A549 (cell line): Measurements from ENCODE around the gene MYL12A.

Experiments used
- CEBPB ChIP-seq, 2 experiments: fragments of >200 bp in 1 of 2; sonication (Bioruptor Twin) in 1 of 2; formaldehyde crosslinking in 1 of 2; IDR thresholded peaks; 2 replicates each; pipeline ENCODE4 v1.6.1; 2012 to 2016
- EHMT2 ChIP-seq: fragments of 200-600 bp; sonication (generic); IDR thresholded peaks from 2 replicates; pipeline ENCODE4 v1.6.1; 2016; ENCODE audit warnings: antibody characterized with exemption, low read depth, mild to moderate bottlenecking, moderate library complexity
- EP300 ChIP-seq, 2 experiments: fragments of >200 bp; sonication (Bioruptor Twin); formaldehyde crosslinking; IDR thresholded peaks; 2 replicates in 1 of 2; 3 replicates in 1 of 2; pipeline ENCODE4 v1.6.1; 2016 to 2017
- ESRRA ChIP-seq: fragments of 150-350 bp; IDR thresholded peaks from 2 replicates; pipeline ENCODE4 v1.6.1; 2014; ENCODE audit warnings: mild to moderate bottlenecking, low read length, borderline replicate concordance
- HOXB13 ChIP-seq: fragments of 250-450 bp; sonication (Bioruptor Pico); IDR thresholded peaks from 2 replicates; pipeline ENCODE4 v1.5.0; 2020; ENCODE audit warnings: low read depth, mild to moderate bottlenecking, moderate library complexity
- KDM1A ChIP-seq: fragments of 200-600 bp; sonication (generic); IDR thresholded peaks from 2 replicates; pipeline ENCODE4 v1.6.1; 2016; ENCODE audit warnings: low read depth, mild to moderate bottlenecking
- KDM5A ChIP-seq: fragments of 200-600 bp; sonication (generic); IDR thresholded peaks from 2 replicates; pipeline ENCODE4 v1.6.1; 2016; ENCODE audit warnings: antibody characterized with exemption, mild to moderate bottlenecking
- POLR2A ChIP-seq: IDR thresholded peaks from 2 replicates; pipeline ENCODE4 v1.6.1; 2012; ENCODE audit warnings: mild to moderate bottlenecking, low read length
- RNF2 ChIP-seq: fragments of 200-600 bp; sonication (generic); IDR thresholded peaks from 2 replicates; pipeline ENCODE4 v1.6.1; 2016; ENCODE audit warnings: low read depth, mild to moderate bottlenecking, antibody characterized with exemption, moderate library complexity, borderline replicate concordance
- TF ChIP-seq, protein P1 (sequence below): fragments of >200 bp; sonication (Bioruptor Twin); formaldehyde crosslinking; IDR thresholded peaks from 3 replicates; pipeline ENCODE4 v1.5.1; 2016
- TF ChIP-seq, protein P2 (sequence below): IDR thresholded peaks from 2 replicates; pipeline ENCODE4 v1.6.1; 2012
- TF ChIP-seq, protein P3 (sequence below): fragments of 450-650 bp; IDR thresholded peaks from 2 replicates; pipeline ENCODE4 v1.6.1; 2014; ENCODE audit warnings: antibody characterized with exemption
- TF ChIP-seq, protein P4 (sequence below): fragments of 200-600 bp; sonication (generic); IDR thresholded peaks from 2 replicates; pipeline ENCODE4 v1.6.1; 2016; ENCODE audit warnings: antibody characterized with exemption, mild to moderate bottlenecking, moderate library complexity

DNA sequence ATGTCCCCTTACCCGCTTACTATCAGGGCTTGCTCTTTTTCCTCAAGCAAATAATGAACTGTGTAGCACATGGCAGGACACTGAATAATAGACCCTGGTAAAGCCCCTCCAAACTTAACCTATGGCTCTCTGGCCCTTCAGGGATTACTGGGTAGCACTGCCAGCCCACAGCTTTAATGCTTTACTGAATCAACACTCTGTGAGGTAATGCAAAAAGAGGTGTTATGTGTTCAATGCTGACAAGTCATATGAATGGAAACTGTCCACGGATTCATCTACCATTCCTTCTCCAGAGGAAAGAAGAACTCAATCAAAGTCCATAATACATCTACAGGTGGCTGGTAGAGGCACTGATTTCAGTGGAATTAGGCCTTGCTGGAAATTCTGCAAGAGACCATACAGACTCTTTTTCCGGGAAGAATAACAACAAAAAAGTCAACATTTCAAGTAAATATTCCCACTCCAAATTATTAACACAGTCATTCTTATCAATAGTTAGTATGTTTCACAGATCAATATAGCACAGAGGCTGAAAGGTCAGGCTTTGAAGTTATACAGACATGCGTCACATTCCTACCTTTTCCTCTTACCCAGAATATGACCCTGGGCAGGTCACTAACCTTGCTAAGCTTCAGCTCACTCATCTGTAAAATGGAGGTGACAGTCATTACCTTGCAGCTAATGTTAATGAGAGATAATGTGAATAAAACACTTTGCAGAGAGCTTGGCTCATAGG is 14.0 kb upstream of the MYL12A start:
- TF ChIP-seq EHMT2, result no peak
- TF ChIP-seq, protein P1, sequence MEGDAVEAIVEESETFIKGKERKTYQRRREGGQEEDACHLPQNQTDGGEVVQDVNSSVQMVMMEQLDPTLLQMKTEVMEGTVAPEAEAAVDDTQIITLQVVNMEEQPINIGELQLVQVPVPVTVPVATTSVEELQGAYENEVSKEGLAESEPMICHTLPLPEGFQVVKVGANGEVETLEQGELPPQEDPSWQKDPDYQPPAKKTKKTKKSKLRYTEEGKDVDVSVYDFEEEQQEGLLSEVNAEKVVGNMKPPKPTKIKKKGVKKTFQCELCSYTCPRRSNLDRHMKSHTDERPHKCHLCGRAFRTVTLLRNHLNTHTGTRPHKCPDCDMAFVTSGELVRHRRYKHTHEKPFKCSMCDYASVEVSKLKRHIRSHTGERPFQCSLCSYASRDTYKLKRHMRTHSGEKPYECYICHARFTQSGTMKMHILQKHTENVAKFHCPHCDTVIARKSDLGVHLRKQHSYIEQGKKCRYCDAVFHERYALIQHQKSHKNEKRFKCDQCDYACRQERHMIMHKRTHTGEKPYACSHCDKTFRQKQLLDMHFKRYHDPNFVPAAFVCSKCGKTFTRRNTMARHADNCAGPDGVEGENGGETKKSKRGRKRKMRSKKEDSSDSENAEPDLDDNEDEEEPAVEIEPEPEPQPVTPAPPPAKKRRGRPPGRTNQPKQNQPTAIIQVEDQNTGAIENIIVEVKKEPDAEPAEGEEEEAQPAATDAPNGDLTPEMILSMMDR, result no peak
- no peak for TF ChIP-seq ESRRA
- TF ChIP-seq KDM1A, result no peak
- TF ChIP-seq, protein P2, sequence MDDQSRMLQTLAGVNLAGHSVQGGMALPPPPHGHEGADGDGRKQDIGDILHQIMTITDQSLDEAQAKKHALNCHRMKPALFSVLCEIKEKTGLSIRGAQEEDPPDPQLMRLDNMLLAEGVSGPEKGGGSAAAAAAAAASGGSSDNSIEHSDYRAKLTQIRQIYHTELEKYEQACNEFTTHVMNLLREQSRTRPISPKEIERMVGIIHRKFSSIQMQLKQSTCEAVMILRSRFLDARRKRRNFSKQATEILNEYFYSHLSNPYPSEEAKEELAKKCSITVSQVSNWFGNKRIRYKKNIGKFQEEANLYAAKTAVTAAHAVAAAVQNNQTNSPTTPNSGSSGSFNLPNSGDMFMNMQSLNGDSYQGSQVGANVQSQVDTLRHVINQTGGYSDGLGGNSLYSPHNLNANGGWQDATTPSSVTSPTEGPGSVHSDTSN, result no peak
- TF ChIP-seq CEBPB (IDR thresholded peaks at IDR 0.05), result no peak
- no peak for TF ChIP-seq HOXB13 (CRISPR knock-in tag)
- no peak for TF ChIP-seq RNF2
- TF ChIP-seq KDM5A, result no peak
- TF ChIP-seq, protein P3, sequence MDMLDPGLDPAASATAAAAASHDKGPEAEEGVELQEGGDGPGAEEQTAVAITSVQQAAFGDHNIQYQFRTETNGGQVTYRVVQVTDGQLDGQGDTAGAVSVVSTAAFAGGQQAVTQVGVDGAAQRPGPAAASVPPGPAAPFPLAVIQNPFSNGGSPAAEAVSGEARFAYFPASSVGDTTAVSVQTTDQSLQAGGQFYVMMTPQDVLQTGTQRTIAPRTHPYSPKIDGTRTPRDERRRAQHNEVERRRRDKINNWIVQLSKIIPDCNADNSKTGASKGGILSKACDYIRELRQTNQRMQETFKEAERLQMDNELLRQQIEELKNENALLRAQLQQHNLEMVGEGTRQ, result no peak
- TF ChIP-seq EP300 (IDR thresholded peaks at IDR 0.05), result no peak
- TF ChIP-seq, protein P4, sequence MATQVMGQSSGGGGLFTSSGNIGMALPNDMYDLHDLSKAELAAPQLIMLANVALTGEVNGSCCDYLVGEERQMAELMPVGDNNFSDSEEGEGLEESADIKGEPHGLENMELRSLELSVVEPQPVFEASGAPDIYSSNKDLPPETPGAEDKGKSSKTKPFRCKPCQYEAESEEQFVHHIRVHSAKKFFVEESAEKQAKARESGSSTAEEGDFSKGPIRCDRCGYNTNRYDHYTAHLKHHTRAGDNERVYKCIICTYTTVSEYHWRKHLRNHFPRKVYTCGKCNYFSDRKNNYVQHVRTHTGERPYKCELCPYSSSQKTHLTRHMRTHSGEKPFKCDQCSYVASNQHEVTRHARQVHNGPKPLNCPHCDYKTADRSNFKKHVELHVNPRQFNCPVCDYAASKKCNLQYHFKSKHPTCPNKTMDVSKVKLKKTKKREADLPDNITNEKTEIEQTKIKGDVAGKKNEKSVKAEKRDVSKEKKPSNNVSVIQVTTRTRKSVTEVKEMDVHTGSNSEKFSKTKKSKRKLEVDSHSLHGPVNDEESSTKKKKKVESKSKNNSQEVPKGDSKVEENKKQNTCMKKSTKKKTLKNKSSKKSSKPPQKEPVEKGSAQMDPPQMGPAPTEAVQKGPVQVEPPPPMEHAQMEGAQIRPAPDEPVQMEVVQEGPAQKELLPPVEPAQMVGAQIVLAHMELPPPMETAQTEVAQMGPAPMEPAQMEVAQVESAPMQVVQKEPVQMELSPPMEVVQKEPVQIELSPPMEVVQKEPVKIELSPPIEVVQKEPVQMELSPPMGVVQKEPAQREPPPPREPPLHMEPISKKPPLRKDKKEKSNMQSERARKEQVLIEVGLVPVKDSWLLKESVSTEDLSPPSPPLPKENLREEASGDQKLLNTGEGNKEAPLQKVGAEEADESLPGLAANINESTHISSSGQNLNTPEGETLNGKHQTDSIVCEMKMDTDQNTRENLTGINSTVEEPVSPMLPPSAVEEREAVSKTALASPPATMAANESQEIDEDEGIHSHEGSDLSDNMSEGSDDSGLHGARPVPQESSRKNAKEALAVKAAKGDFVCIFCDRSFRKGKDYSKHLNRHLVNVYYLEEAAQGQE, result no peak
- no peak for TF ChIP-seq POLR2A
